Measurements from ENCODE around the gene TC2N. TPM values are rescaled to one million over a fixed set of nuclear protein-coding genes. Genes with fewer than 3 reads are reported as not detected.

TC2N gene
- total and polyA plus RNA-seq, 2 experiments from 2014 or later, result 0.05 to 0.77 TPM

DNA sequence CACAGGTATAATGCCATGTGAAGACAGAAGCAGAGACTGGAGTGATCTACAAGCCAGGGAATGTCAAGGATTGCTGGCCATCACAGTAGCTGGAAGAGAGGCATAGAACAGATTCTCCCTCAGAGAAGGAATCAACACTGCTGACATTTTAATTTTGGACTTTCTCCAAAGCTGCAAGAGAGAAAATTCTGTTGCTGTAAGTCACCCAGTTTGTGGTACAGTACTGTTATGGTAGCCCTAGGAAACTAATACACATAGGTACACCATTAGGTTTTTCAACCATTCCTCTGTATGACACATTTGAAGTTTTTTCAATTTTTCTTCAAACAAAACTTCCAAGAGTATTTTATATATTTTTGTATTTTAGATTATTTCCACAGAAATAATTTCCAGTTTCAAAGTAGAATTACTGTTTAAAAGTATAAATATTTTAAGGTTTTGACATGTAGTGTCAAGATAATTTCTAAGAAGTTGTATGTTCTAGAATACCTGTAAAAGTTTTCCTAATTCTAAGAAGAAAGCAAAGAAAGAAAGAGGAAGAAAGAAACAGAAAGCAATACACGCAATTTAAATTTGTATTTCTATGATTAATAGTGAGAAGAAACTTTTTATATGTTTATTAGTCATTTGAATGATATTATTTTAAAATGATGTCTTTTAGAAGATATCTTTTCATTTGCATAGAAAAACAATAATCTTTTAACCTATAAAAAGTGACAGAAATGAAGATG lies 70.6 kb downstream of the TC2N start:
- H3K4me3 ChIP-seq, result no peak overlapping the region
- no peaks in the 10 kb centered on the region for H3K9me3 ChIP-seq (ENCODE audit: low read depth)
- no peaks in the 10 kb centered on the region for H3K27me3 ChIP-seq
- H3K36me3 ChIP-seq, result no peaks in the 10 kb centered on the region
- DNase-seq (ENCODE audit: low read depth in 1 of 2, low spot score in 1 of 2), result peak in 1 of 2 donors; percentile 5
- no peak overlapping the region for H3K27ac ChIP-seq
- no peaks in the 10 kb centered on the region for H3K4me1 ChIP-seq (ENCODE audit: low read depth)
- TF ChIP-seq, protein P1, sequence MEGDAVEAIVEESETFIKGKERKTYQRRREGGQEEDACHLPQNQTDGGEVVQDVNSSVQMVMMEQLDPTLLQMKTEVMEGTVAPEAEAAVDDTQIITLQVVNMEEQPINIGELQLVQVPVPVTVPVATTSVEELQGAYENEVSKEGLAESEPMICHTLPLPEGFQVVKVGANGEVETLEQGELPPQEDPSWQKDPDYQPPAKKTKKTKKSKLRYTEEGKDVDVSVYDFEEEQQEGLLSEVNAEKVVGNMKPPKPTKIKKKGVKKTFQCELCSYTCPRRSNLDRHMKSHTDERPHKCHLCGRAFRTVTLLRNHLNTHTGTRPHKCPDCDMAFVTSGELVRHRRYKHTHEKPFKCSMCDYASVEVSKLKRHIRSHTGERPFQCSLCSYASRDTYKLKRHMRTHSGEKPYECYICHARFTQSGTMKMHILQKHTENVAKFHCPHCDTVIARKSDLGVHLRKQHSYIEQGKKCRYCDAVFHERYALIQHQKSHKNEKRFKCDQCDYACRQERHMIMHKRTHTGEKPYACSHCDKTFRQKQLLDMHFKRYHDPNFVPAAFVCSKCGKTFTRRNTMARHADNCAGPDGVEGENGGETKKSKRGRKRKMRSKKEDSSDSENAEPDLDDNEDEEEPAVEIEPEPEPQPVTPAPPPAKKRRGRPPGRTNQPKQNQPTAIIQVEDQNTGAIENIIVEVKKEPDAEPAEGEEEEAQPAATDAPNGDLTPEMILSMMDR (IDR thresholded peaks at IDR 0.05; ENCODE audit: low read depth, low read length), result no peak

DNA sequence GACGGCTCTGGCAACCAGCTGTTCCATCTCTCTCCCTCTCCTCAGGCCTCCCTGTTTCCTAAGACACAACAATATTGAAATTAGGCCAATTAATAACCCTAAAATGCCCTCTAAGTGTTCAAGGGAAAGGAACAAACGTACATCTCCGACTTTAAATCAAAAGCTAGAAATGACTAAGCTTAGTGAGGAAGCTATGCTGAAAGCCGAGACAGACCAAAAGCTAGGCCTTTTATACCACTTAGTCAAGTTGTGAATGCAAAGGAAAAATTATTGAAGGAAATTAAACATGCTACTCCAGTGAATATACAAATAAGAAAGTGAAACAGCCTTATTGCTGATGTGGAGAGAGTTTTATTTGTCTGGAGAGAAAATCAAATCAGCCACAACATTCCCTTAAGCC lies 73.6 kb downstream of the TC2N start:
- TF ChIP-seq, protein P1 (IDR thresholded peaks at IDR 0.05; ENCODE audit: low read depth, low read length), result no peak
- Histone ChIP-seq H3K27ac (no peak overlapping the region), H3K9me3 (ENCODE audit: low read depth) (no peaks in the 10 kb centered on the region), H3K27me3 (no peaks in the 10 kb centered on the region), H3K4me1 (ENCODE audit: low read depth) (no peaks in the 10 kb centered on the region), H3K4me3 (no peak overlapping the region), H3K36me3 (no peaks in the 10 kb centered on the region)
- no peak for DNase-seq (ENCODE audit: low read depth in 1 of 2, low spot score in 1 of 2)

DNA sequence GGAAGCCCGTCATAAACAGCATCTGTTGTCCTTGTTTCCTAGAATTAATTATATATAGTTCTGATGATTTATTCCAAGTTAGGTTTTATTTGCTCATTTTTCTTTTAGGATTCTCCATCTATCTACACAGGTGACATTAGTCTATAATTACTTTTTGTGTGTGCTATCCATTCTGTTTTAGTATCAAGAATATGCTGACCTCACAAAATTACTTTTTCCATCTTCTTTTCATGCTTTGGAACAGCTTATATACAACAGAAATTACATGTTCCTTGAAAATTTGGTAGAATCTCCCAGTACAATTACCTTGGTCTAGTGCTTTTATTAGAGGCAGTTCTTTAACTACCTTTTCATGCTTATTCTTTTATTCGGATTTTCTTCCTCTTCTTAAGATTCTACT lies 81.1 kb downstream of the TC2N start:
- no peaks in the 10 kb centered on the region for H3K36me3 ChIP-seq
- TF ChIP-seq, protein P1 (IDR thresholded peaks at IDR 0.05; ENCODE audit: low read depth, low read length), result no peak
- no peaks in the 10 kb centered on the region for H3K4me1 ChIP-seq (ENCODE audit: low read depth)
- H3K27ac ChIP-seq, result no peak overlapping the region
- no peak for DNase-seq (ENCODE audit: low read depth in 1 of 2, low spot score in 1 of 2)
- no peaks in the 10 kb centered on the region for H3K9me3 ChIP-seq (ENCODE audit: low read depth)
- no peaks in the 10 kb centered on the region for H3K27me3 ChIP-seq
- H3K4me3 ChIP-seq, result no peak overlapping the region

DNA sequence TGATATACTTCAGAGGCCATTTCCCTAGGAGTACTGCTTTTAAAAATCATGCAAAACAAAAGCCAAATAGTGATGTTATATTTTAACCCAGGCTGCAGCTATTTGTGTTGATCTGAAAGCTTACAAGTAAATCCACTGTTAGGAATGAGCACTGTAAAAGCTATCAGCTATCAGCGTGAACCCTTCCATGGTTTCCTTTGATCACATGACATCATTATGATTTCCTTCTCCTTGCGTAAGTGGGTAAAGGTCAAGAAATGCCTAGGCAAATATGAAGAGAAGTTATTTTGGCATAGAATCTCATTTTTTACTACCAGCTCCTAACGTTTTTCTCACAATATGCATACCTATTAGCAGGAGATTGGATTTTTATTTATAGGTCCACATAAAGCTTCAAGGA lies 86.9 kb downstream of the TC2N start:
- no peaks in the 10 kb centered on the region for H3K9me3 ChIP-seq (ENCODE audit: low read depth)
- H3K27ac ChIP-seq, result no peak overlapping the region
- DNase-seq (ENCODE audit: low read depth in 1 of 2, low spot score in 1 of 2), result peak in 1 of 2 donors; percentile 4
- H3K36me3 ChIP-seq, result no peaks in the 10 kb centered on the region
- no peaks in the 10 kb centered on the region for H3K27me3 ChIP-seq
- TF ChIP-seq, protein P1 (IDR thresholded peaks at IDR 0.05; ENCODE audit: low read depth, low read length), result no peak
- H3K4me1 ChIP-seq (ENCODE audit: low read depth), result no peaks in the 10 kb centered on the region
- H3K4me3 ChIP-seq, result no peak overlapping the region

DNA sequence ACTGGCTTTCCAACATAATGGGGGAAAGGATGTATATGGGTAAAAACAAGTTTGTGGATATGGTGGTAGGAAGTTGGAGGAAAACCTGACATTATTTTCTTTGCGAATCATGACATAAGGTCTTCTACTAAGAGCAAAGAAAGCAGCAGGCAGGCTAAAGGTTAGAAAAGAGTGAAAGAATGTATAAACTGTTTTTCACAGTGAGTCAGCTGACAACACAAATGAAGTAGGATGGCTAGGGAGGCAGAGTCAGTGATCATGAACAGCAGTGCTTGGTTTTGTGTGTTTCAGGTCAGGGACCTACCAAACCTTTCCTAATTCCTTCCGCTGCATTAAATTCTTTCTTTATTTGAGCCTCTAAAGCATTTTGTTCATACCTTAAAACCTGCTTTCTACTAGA lies 89.1 kb downstream of the TC2N start:
- no peak overlapping the region for H3K4me3 ChIP-seq
- no peaks in the 10 kb centered on the region for H3K36me3 ChIP-seq
- H3K4me1 ChIP-seq (ENCODE audit: low read depth), result no peaks in the 10 kb centered on the region
- H3K27ac ChIP-seq, result no peak overlapping the region
- TF ChIP-seq, protein P1 (IDR thresholded peaks at IDR 0.05; ENCODE audit: low read depth, low read length), result no peak
- H3K27me3 ChIP-seq, result no peaks in the 10 kb centered on the region
- DNase-seq (ENCODE audit: low read depth in 1 of 2, low spot score in 1 of 2), result no peak
- H3K9me3 ChIP-seq (ENCODE audit: low read depth), result no peaks in the 10 kb centered on the region
